ENCODE results near the gene DGCR8.

DNA sequence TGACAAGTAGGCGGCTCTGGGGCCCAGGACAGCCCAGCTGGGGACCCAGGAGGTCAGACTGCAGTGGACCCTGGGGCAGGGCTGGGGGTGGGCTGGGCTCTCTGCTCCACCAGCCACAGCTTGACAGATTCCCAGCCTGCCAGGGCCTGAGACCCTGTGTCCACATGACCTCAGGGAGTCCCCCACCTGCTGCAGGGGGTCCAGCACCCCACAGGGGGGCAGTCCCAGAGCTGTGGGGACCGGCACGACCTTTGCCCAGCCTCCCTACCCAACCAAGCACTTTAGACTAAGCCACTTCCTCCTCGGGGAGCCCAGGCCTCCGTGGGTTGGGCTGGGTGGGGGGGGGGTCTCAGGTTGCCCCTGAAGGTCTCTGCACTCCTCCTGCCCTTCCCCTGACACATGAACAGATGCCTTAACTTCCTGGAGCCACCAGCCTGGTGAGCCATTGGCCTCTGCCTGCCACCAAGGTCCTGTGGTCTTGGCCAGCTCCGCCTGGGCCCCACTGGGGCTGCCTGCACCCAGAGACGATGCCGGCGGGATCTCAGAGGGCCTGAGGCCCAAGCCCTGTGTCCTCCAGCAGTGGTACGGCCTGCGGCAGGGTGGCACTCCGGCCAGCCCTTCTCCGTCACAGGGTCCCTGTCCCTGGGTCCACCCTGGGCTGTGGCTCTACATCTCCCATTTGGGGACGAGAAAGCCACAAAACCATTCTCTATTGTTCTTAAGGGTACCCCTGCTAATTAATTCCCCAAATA is 67.4 kb downstream of the DGCR8 start:
- TF ChIP-seq EZH2 (IDR thresholded peaks at IDR 0.05; ENCODE audit: insufficient read depth, poor library complexity, severe bottlenecking): no peak
- no peak for TF ChIP-seq EZH2phosphoT487 (IDR thresholded peaks at IDR 0.05; ENCODE audit: insufficient read depth, low read depth)

All from GM23248 (cell line).